ENCODE results near the gene ACSL3.
"Not testable (repeated sequence)": the region's sequence is repeated elsewhere in the genome, so short reads cannot be mapped to it uniquely, and the experiment has no call there.

Gene ACSL3

DNA sequence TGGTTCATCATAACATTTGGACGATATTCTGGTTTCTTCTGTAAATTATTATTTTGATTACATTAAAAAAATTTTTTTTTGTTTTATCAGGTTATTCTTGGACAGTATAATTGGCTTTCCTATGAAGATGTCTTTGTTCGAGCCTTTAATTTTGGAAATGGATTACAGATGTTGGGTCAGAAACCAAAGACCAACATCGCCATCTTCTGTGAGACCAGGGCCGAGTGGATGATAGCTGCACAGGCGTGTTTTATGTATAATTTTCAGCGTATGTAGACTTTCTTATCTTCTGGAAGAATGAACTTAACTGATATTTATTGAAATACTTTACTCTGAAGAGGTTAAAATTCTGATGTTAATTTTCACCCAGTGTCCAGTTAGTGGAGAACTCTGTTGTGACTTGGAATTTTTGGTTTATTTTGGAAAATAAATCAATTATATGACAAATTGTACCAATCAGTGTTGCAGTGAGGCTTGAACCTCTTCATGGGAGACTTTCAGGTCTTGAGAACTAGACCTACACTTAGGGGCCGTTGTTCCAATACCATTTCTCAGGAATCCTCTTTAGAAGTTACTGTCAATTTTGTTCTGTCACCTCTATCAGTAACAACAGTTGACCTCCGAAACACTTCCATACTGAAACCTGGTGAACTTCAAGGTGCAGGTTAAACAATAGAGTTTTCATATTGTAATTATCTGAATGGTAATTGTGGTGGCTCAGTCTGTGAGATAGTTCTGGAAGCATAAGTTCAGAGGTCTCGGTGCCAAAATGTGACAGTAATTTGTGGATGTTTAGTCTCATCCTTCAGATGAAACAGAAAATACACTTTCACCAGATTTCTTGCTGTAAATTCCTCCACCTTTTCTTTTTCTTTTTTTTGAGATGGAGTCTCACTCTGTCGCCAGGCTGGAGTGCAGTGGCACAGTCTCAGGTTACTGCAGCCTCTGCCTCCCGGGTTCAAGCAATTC lies 55.7 kb downstream of the ACSL3 start:
- no peak for DNase-seq

DNA sequence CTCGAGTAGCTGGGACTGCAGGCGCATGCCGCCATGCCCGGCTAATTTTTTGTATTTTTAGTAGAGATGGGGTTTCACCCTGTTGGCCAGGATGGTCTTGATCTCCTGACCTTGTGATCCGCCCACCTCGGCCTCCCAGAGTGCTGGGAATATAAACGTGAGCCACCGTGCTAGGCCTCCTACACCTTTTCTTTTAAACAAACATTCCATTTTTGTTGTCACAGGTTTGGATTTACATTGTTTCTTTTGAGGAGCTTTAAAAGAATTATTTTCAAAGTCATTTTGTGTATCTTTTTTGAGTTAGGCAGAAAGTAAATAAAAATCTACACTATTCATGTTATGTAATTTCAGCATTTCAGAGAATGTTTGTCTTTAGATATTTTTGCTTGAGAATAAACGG lies 56.4 kb downstream of the ACSL3 start:
- DNase-seq = not testable (repeated sequence)

DNA sequence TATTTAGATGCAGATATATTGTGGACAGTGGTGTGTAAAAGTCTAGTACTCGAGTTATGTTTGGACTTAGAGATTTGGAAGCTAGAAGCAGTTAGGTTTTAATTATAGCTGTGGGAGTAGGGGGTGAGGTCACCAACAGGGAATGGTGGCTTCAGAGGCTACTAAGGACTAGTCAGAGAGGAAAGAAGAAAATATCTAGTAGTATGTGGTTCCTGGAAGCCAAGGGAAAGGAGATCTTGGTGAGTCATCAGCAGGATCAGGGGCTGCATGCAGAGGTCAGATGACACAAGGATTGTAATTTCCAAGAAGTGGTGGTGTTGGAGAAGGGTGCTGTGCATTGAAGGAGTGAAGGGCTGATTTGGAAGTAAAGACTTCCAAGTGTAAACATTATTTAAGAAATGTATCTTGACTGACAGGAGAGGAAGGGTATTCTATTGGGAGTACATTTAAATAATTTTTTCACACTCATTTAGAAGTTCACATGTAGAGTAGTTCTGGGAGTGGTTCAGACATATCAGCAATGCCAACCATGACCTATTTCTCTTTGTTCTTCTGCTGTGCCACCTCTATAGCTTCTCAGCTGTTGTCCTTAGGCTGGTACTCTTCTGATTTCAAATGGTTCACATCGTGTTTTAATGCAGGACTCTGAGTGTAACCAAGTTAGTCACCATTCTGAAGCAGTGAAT lies 59.1 kb downstream of the ACSL3 start:
- no peak for DNase-seq

DNA sequence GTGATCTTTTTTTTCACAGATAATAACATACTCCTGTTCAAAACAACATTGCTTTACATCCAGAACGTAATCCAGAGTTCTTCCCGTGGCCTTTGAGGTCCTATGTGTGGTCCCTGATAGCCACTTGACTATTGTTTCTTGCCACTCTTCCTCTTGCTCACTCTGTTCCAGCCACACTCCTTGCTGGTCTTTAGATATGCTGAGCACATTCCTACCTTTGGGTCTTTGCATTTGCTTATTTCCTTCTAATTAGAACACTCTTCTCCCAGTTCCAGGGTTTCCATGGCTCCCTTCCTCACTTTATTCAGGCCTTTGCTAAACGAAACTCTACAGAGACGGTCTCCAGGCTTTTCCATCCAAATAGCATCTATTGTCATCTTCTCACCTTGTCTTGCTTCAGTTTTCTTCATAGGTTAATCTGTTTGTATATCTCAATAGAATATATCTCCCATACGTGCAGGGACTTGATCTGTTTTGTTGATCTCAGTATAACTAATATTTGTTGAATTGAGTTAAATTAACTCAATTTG lies 59.9 kb downstream of the ACSL3 start:
- no peak for DNase-seq

DNA sequence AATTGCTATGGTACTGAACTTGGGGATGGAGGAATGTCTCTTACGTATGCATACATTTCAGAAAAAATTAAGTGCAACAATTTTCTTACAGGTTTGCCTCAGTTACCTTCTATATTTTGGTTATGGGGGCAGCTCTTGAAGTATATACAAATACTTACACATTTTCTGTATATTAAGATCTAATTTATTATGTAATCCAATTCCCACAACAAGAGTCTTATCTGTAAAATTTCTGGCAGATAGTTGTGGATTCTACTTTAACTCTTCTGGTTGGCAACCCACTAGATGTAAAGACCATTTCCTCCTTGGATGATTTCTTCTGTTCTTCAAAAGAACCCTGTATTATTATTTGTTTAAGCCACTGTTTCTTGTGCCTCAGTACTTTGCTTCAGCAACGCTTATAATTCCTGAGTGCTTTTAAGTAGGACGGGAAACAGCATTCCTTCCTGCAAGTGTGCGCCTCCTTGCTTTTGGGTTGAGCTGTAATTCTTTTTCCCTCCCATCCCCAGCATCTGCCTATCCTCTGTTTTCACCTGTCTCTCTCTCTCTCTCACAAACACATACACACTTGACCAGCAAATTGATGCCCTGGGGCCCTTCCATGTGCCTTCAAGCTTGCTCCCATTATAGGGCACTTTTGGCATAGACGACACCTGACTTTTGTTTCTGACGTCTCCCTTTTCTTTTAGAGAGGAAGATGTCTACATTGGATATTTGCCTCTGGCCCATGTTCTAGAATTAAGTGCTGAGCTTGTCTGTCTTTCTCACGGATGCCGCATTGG lies 61.4 kb downstream of the ACSL3 start:
- no peak for DNase-seq

DNA sequence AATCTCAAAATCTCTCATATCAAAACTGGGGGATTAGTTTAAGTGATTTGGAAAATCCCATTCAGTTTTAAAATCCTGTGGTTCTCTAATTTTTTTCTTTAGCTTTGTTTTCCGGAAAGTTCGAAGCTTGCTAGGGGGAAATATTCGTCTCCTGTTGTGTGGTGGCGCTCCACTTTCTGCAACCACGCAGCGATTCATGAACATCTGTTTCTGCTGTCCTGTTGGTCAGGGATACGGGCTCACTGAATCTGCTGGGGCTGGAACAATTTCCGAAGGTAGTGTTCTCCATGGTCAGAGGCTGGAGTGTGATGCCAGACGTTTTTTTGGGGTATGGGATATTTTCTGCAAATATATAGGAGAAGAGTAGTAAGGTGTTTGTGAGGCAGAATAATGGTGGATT lies 66.1 kb downstream of the ACSL3 start:
- no peak for DNase-seq

DNA sequence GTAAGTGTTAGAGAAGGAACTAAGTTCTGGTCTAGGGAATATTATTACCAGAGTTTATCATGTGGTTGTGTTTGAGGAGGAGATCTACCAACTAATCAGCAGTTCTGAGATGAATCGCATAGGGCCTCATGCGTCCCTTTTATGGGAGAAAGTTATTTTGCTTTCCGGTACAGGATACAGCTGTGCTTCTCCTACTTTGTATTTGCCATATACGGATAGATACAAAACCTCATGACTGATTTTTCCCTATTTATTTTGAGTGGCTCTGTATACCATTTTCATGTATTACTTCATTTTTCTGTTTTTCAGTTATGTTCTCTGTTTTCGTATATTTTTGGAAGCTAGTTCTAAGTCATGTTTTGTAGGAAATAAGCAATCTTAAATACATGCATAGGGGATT lies 66.8 kb downstream of the ACSL3 start:
- no peak for DNase-seq

DNA sequence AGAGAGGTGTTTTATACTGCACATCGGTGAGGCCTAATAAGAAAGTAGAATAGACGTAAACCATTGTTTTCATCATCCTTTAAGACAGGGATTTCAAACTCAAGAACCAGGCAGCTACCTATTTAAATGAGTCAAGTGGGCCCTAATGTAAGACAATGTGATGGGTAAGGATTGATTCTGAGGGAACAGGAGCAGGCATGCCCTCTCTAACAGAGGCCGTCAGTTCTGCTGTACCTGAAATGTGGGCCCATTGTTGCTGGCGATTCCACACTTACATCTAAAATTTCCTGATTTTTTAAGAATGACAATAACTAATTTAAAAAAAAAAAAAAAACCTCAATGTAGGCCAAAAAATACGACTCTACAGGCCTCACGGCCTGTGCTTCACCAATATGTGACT lies 67.5 kb downstream of the ACSL3 start:
- no peak for DNase-seq

DNA sequence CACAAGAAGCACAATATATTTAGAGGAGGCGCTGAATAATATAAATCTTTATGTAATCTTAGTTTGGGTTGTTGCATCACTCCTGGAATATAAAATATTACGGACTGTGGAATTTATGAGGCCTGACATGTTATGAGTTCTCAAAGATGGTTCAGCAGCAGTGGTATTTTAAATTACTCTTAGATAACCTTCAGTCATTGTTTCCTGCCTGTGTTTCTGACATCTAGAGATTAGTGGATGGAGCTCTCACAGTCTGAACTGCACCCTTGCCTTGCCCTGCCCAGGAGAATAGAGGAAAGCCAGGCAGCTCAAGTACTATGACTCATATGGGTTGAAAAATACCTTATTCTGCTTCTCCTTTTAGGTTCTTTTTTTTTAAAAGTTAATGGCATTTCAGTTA lies 70.0 kb downstream of the ACSL3 start:
- DNase-seq = no peak

DNA sequence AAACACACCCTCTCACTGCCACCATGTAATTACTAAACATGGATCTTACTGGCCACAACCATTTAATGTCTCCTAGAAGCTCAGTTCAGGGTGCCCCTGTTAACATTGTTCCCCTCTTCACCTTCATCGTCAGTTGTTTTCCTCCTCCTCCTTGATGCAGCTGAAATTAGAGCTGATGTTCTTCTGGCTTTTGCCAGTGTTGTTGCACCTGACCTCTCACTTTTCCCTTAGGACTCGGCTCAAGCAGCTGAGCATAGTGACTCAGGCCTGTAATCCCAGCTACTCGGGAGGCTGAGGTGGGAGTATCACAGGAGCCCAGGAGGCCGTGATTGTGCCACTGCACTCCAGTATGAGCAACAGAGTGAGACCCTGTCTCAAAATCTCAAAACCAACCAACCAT lies 70.8 kb downstream of the ACSL3 start:
- DNase-seq = no peak

DNA sequence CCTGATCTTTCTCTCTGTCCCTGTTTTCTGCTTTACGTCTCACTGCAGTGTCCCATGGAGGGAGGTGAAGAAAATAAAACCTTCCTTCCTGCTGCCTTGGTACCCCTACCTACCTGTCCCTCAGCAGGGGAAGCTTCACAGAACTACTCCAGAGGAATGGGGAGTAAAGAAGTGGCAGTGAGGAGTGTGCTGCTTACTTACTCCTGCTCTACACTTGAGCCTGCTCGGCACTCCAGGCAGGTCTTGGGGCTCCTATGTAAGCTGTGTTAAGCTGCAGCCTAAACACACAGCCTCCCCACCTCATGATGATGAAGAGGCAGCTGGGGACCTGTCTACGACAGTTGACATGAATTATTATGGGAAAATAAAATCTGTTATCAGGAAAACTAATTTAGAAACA lies 72.6 kb downstream of the ACSL3 start:
- no peak for DNase-seq

DNA sequence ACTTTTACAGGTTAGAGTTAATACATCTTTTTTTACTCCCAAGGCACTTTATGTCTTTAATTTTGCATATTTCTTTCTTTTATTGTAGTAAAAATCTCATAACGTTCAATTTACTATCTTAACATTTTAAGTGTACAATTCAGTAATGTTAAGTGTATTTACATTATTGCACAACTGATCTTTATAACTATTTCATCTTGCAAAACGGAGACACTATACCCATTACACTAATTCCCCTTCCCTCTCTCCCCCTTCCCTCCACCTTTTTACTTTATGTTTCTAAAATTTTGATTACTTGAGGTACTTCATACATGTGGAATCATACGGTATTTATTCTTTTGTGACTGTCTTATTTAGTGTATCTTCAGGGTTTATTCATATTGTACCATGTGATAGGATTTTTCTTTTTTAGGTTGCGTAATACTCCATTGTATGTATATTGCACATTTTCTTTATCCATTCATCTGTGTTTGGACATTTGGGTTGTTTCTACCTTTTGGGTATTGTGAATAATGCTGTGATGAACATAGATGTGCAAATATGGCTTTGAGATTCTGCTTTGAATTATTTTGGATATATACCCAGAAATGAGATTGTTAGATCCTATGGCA lies 75.0 kb downstream of the ACSL3 start:
- DNase-seq = no peak

DNA sequence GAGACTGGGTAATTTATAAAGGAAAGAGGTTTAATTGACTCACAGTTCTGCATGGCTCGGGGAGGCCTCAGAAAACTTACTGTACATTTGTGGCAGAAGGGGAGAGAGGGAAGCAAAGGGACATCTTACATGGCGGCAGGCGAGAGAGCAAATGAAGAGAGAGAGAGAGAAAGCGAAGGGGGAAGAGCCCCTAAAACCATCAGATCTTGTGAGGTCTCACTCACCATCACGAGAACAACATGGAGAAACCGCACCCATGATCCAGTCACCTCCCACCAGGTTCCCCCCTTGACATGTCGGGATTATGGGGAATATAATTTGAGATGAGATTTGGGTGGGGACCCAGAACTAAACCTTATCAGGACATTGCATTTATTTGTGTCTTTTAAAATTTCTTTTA lies 75.9 kb downstream of the ACSL3 start:
- DNase-seq = no peak

DNA sequence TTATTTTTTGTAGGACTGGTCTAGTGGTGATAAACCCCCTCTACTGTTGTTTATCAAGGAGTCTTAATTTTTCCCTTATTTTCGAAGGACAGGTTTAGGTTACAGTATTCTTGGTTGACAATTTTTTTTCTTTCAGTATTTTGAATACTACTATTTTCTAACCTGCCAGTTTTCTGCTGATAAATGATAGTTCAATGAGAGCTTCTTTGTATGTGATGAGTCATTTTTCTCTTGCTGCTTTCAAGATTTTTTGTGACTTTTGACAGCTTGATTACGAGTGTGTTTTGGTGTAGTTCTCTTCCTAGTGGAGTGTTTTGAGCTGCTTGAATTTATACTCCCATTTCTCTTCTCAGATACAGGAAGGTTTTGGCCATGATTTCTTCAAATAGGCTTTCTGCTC lies 77.5 kb downstream of the ACSL3 start:
- no peak for DNase-seq

DNA sequence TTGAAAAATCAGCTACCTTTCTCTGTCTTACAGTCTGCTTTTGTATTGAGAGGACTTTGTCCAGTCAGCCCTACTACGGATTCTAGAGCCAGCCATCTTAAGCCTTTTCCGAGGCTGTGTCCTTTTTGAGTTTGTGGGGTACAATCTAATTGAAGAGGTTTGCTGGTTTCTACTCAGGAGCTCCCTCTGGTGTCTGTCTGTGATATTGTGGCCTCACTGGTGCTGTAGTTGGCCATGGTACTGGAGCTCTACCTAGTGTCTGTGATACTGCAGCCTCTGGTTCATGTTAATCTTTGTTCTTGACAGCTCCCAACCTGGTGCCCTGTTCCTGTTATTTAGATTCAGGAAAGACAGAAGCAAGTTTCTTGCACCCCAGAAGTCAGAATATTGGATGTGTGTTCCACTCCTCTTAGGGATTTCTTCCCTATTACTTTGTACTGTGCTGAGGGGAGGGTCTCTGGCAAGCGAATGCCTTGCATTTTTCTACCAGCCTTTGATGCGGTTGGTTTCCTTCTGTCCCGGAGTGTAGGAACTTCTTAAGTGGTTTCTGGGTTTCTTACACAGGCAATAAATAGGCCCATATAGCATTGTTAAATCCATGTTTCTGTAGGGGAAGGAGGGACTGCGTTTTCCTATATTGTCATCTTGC lies 78.5 kb downstream of the ACSL3 start:
- peak; percentile 23 for DNase-seq

DNA sequence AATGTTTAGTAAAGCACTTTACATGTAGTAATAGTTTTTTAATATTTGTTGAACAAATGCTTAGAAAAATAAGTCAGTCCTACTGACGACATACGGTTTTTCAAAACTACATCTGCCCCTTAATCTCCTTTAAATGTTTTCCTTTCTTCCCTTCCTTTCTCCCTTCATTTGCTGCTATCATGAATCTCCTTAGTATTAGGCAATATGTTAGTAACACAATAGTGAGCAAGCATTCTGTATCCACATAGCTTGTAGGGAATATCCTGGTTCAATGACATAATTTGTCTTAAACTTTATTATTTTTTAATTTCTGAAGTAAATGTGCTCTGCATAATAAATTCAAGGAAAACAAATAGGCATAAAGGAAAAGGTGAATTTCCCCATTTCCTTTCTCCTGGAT lies 79.1 kb downstream of the ACSL3 start:
- no peak for DNase-seq

DNA sequence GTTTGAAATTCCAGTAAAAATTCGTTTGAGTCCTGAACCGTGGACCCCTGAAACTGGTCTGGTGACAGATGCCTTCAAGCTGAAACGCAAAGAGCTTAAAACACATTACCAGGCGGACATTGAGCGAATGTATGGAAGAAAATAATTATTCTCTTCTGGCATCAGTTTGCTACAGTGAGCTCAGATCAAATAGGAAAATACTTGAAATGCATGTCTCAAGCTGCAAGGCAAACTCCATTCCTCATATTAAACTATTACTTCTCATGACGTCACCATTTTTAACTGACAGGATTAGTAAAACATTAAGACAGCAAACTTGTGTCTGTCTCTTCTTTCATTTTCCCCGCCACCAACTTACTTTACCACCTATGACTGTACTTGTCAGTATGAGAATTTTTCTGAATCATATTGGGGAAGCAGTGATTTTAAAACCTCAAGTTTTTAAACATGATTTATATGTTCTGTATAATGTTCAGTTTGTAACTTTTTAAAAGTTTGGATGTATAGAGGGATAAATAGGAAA lies 80.7 kb downstream of the ACSL3 start:
- no peak for DNase-seq

DNA sequence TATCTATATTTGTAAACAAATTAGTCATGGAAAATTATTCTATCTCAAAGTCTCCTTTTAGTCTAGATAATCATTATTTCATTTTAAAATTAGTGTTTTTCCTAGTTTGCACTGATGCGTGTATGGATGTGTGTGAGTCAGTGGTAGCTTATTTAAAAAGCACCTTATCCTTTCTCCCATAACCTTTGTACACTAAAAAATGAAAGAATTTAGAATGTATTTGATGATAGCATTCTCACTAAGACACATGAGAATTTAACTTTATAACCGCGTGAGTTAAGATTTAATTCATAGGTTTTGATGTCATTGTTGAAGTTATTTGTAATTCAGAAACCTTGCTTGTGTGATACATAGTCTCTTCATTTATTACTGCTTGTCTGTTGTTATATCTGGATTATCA lies 81.7 kb downstream of the ACSL3 start:
- DNase-seq = no peak

DNA sequence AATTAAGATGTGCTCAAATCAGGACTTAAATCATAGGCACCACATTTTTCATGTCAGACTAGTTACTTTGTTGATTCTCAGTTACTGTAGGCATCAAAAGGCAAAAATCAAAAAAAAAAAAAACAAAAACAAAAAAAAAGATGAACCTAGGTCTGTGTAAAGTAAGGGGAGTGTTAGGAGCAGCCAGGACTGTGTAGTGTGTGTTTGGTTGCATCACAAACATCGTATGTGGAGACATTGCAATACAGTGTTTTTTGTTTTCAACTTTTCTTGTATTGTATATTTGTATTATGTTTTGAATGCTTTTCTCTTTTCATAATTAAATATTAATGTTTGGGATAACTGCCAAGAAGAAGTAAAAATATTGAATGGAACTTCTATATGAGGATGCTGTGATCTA lies 82.1 kb downstream of the ACSL3 start:
- DNase-seq = no peak

DNA sequence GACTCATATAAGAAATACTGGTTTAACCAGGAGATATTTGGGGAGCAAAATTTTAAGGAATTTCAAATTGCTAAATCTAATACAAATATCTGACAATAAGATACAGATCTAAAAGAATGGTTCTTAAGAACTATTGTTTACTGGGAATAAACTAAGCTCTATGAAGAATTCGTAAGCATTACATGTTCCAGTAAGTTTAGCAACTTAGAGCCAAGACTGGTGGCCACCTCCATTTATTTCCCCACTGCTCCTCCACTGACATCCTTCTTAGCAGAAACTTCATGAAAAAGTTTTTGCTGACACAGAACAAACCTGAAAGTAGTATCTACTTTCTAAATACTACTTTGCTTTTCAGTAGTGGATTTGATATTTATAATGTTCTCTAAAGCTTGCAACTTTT lies 83.0 kb downstream of the ACSL3 start:
- DNase-seq = no peak

DNA sequence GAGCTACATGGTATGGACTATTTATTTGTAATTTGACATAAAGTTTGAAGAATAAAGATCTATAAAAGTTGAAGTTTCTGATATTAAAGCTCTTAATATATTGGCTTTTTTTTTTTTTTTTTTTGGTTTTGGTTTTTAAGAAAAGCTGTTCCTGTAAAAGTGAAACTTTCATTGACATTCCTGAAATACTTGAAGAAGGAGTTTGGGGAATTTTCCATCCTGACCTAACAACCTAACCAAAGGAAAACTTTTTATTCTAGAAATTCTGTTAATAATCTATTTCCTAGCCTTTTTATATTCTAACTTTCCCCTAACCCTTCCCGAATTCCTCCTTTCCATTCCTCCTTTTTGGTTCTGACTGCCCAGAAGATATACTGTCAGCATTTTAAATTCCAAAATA lies 83.7 kb downstream of the ACSL3 start:
- DNase-seq = no peak

Data from NCI-H526 treated with DMSO at 0.1 percent for 48 hours (cell line).